Myocyte (in vitro differentiated cells): ENCODE measurements around the gene SRRM2. TPM values are rescaled to one million over a fixed set of nuclear protein-coding genes. Genes with fewer than 3 reads are reported as not detected.

Source experiments
- DNase-seq: peaks from one replicate; pipeline ENCODE4 v3.0.0-alpha.2; 2012; ENCODE audit warnings: low read depth
- total RNA-seq: library from RNA; depleted of rRNA; stranded (reverse); fragments of >200 nt; gene quantifications from 2 replicates; pipeline ENCODE4 v1.2.3, GENCODE V29; 2014

Gene SRRM2
- total RNA-seq, 1 donor from 2014 or later, result 93.8 TPM

- no peak for DNase-seq
Measured at GRCh38 chr16:2761472-2761871, 9.0 kb downstream of the SRRM2 start.

- DNase-seq, result no peak
Measured at GRCh38 chr16:2761886-2762583, 9.6 kb downstream of the SRRM2 start.

- DNase-seq, result no peak
Measured at GRCh38 chr16:2762711-2763110, 10.3 kb downstream of the SRRM2 start.

- no peak for DNase-seq
Measured at GRCh38 chr16:2763173-2763572, 10.7 kb downstream of the SRRM2 start.

- DNase-seq, result no peak
Measured at GRCh38 chr16:2764718-2765117, 12.3 kb downstream of the SRRM2 start.

- no peak for DNase-seq
Measured at GRCh38 chr16:2765462-2766404, 13.3 kb downstream of the SRRM2 start.

- no peak for DNase-seq
Measured at GRCh38 chr16:2766430-2767139, 14.1 kb downstream of the SRRM2 start.

GRCh38 chr16:2767140-2767731, 14.8 kb downstream of the SRRM2 start:
- DNase-seq, result no peak

GRCh38 chr16:2767891-2768290, 15.5 kb downstream of the SRRM2 start:
- no peak for DNase-seq

GRCh38 chr16:2768403-2769089, 16.1 kb downstream of the SRRM2 start:
- no peak for DNase-seq

- no peak for DNase-seq
Measured at GRCh38 chr16:2769100-2769529, 16.7 kb downstream of the SRRM2 start.

GRCh38 chr16:2769675-2770056, 17.2 kb downstream of the SRRM2 start:
- peak; percentile 62 for DNase-seq

- DNase-seq, result no peak
Measured at GRCh38 chr16:2770057-2770951, 17.9 kb downstream of the SRRM2 start.

- no peak for DNase-seq
Measured at GRCh38 chr16:2771496-2772402, 19.3 kb downstream of the SRRM2 start.

GRCh38 chr16:2773188-2773968, 20.9 kb downstream of the SRRM2 start:
- peak; percentile 47 for DNase-seq

- DNase-seq, result peak; percentile 82
Measured at GRCh38 chr16:2774161-2774891, 21.9 kb downstream of the SRRM2 start.

- no peak for DNase-seq
Measured at GRCh38 chr16:2775131-2775716, 22.8 kb downstream of the SRRM2 start.
